Endothelial cell (in vitro differentiated cells): ENCODE results near the gene SNAP25. TPM values are rescaled to one million over a fixed set of nuclear protein-coding genes. Genes with fewer than 3 reads are reported as not detected.

Experiments
- DNase-seq: peaks from one replicate; pipeline ENCODE4 v3.0.0; 2021; ENCODE audit warnings: low spot score
- H3K27ac Mint-ChIP-seq: one replicate; pipeline ENCODE4 v1.8.0; 2021; ENCODE audit warnings: mixed read lengths, inconsistent platforms; ENCODE audit not compliant: unreplicated experiment
- H3K27me3 Mint-ChIP-seq: one replicate; pipeline ENCODE4 v1.8.0; 2021; ENCODE audit warnings: mild to moderate bottlenecking, moderate library complexity, mixed read lengths, inconsistent platforms; ENCODE audit not compliant: unreplicated experiment
- H3K36me3 Mint-ChIP-seq: one replicate; pipeline ENCODE4 v1.8.0; 2021; ENCODE audit warnings: mild to moderate bottlenecking, low read depth, mixed read lengths, inconsistent platforms; ENCODE audit not compliant: unreplicated experiment
- H3K4me1 Mint-ChIP-seq: one replicate; pipeline ENCODE4 v1.8.0; 2021; ENCODE audit warnings: mild to moderate bottlenecking, mixed read lengths, inconsistent platforms; ENCODE audit not compliant: unreplicated experiment
- H3K4me3 Mint-ChIP-seq: one replicate; pipeline ENCODE4 v1.8.0; 2021; ENCODE audit warnings: mild to moderate bottlenecking, mixed read lengths, inconsistent platforms; ENCODE audit not compliant: unreplicated experiment
- H3K9me3 Mint-ChIP-seq: one replicate; pipeline ENCODE4 v1.8.0; 2021; ENCODE audit warnings: mixed read lengths, inconsistent platforms; ENCODE audit not compliant: unreplicated experiment
- CTCF ChIP-seq: fragments of 200-600 bp; sonication (generic); IDR thresholded peaks from one replicate; pipeline ENCODE4 v1.5.0; 2021; ENCODE audit warnings: antibody characterized with exemption; ENCODE audit not compliant: unreplicated experiment
- total RNA-seq: library from RNA; stranded (reverse); fragmentation: NEBNext Ultra II Directional; extraction: Animal tissue kit (Norgen Biotek cat#: 25700); gene quantifications from one replicate; pipeline ENCODE4 v1.2.1, GENCODE V29; 2021; ENCODE audit not compliant: unreplicated experiment

The SNAP25 gene
- total RNA-seq, 1 donor from 2014 or later = 0.38 TPM

- peaks cover under 1% of the 10 kb centered on the region for H3K4me1 Mint-ChIP-seq
- H3K27ac Mint-ChIP-seq = no peak overlapping the region
- no peak for DNase-seq
- no peaks in the 10 kb centered on the region for H3K36me3 Mint-ChIP-seq
- no peak for TF ChIP-seq CTCF
- H3K9me3 Mint-ChIP-seq = no peaks in the 10 kb centered on the region
- H3K4me3 Mint-ChIP-seq = no peak overlapping the region
- H3K27me3 Mint-ChIP-seq = peaks cover 7% of the 10 kb centered on the region
These were observed 105.1 kb downstream of the SNAP25 start for GRCh38 chr20:10323729-10324128.

GRCh38 chr20:10324198-10324847 lies 105.7 kb downstream of the SNAP25 start:
- no peaks in the 10 kb centered on the region for H3K9me3 Mint-ChIP-seq
- no peaks in the 10 kb centered on the region for H3K36me3 Mint-ChIP-seq
- peaks cover 7% of the 10 kb centered on the region for H3K27me3 Mint-ChIP-seq
- peaks cover 4% of the 10 kb centered on the region for H3K4me1 Mint-ChIP-seq
- H3K27ac Mint-ChIP-seq = no peak overlapping the region
- no peak overlapping the region for H3K4me3 Mint-ChIP-seq
- TF ChIP-seq CTCF = no peak
- no peak for DNase-seq

- Mint-ChIP-seq H3K4me1 (peaks cover 4% of the 10 kb centered on the region), H3K27ac (no peak overlapping the region), H3K36me3 (no peaks in the 10 kb centered on the region), H3K9me3 (no peaks in the 10 kb centered on the region), H3K4me3 (no peak overlapping the region), H3K27me3 (no peaks in the 10 kb centered on the region)
- no peak for TF ChIP-seq CTCF
- DNase-seq = no peak
These were observed 110.2 kb downstream of the SNAP25 start for GRCh38 chr20:10328897-10329255.

GRCh38 chr20:10329387-10330005 lies 110.9 kb downstream of the SNAP25 start:
- Mint-ChIP-seq H3K9me3 (no peaks in the 10 kb centered on the region), H3K27me3 (no peaks in the 10 kb centered on the region), H3K4me1 (peaks cover 4% of the 10 kb centered on the region), H3K27ac (no peak overlapping the region), H3K36me3 (no peaks in the 10 kb centered on the region), H3K4me3 (no peak overlapping the region)
- no peak for TF ChIP-seq CTCF
- DNase-seq = no peak

GRCh38 chr20:10330071-10330470 lies 111.4 kb downstream of the SNAP25 start:
- Mint-ChIP-seq H3K36me3 (no peaks in the 10 kb centered on the region), H3K27me3 (no peaks in the 10 kb centered on the region), H3K4me1 (peaks cover 4% of the 10 kb centered on the region), H3K4me3 (no peak overlapping the region), H3K27ac (no peak overlapping the region), H3K9me3 (no peaks in the 10 kb centered on the region)
- no peak for DNase-seq
- TF ChIP-seq CTCF = no peak
